NT2/D1 (cell line): Measurements from ENCODE around the gene GABRR2.

Source experiments
- DNase-seq: peaks from one replicate; pipeline ENCODE4 v3.0.0-alpha.2; 2011; ENCODE audit warnings: low read depth, low spot score
- H3K27me3 ChIP-seq: 2 replicates; pipeline ENCODE4 v1.6.0; 2011; ENCODE audit warnings: mild to moderate bottlenecking; ENCODE audit not compliant: insufficient read length, insufficient read depth
- H3K36me3 ChIP-seq: 2 replicates; pipeline ENCODE4 v1.6.1; 2011; ENCODE audit warnings: mild to moderate bottlenecking, low read length, mixed read lengths; ENCODE audit not compliant: insufficient read depth, insufficient read length
- H3K4me1 ChIP-seq: 2 replicates; pipeline ENCODE4 v1.5.1; 2011; ENCODE audit not compliant: insufficient read depth, insufficient read length
- H3K4me3 ChIP-seq: 2 replicates; pipeline ENCODE4 v1.5.1; 2011; ENCODE audit warnings: low read depth; ENCODE audit not compliant: insufficient read length
- H3K9ac ChIP-seq: 2 replicates; pipeline ENCODE4 v1.6.0; 2011; ENCODE audit warnings: low read depth; ENCODE audit not compliant: insufficient read length
- H3K9me3 ChIP-seq: 2 replicates; pipeline ENCODE4 v1.5.1; 2011; ENCODE audit warnings: mild to moderate bottlenecking, low read length; ENCODE audit not compliant: insufficient read depth
- SUZ12 ChIP-seq: IDR thresholded peaks from 2 replicates; pipeline ENCODE4 v1.6.1; 2011; ENCODE audit not compliant: insufficient read length, insufficient read depth; ENCODE audit errors: extremely low read depth
- YY1 ChIP-seq: IDR thresholded peaks from 2 replicates; pipeline ENCODE4 v1.6.1; 2011; ENCODE audit not compliant: insufficient read length, insufficient read depth
- ZNF274 ChIP-seq: IDR thresholded peaks from 2 replicates; pipeline ENCODE4 v1.6.1; 2011; ENCODE audit warnings: mild to moderate bottlenecking, low read depth, low read length

GABRR2 gene

GRCh38 chr6:89217299-89217910 lies 97.7 kb downstream of the GABRR2 start, which contains the start of gene GABRR1:
GABRR1 (minus strand) TSS chr6:89217358; CDS start chr6:89217322, 36 bp downstream.
- no peak within 1 kb of the TSS for H3K9ac ChIP-seq
- no peaks in the 10 kb centered on the region for H3K9me3 ChIP-seq
- no peaks in the 10 kb centered on the region for H3K36me3 ChIP-seq
- H3K27me3 ChIP-seq: no peaks in the 10 kb centered on the region
- no peak for DNase-seq
- H3K4me1 ChIP-seq: no peaks in the 10 kb centered on the region
- no peak within 1 kb of the TSS for H3K4me3 ChIP-seq
- TF ChIP-seq SUZ12: no peak
- TF ChIP-seq ZNF274: no peak
- no peak for TF ChIP-seq YY1

GRCh38 chr6:89216411-89216810 lies 98.7 kb downstream of the GABRR2 start:
- Histone ChIP-seq H3K9ac (no peak overlapping the region), H3K4me1 (no peaks in the 10 kb centered on the region), H3K27me3 (no peaks in the 10 kb centered on the region), H3K36me3 (no peaks in the 10 kb centered on the region), H3K9me3 (no peaks in the 10 kb centered on the region), H3K4me3 (no peak overlapping the region)
- TF ChIP-seq YY1 (no peak), SUZ12 (no peak), ZNF274 (no peak)
- DNase-seq: no peak

- Histone ChIP-seq H3K9me3 (no peaks in the 10 kb centered on the region), H3K36me3 (no peaks in the 10 kb centered on the region), H3K4me1 (no peaks in the 10 kb centered on the region), H3K27me3 (no peaks in the 10 kb centered on the region), H3K9ac (no peak overlapping the region), H3K4me3 (no peak overlapping the region)
- DNase-seq: no peak
- no peak for TF ChIP-seq ZNF274
- no peak for TF ChIP-seq SUZ12
- no peak for TF ChIP-seq YY1
These were observed 99.7 kb downstream of the GABRR2 start for GRCh38 chr6:89215391-89215790.

GRCh38 chr6:89214197-89214596 lies 100.9 kb downstream of the GABRR2 start:
- H3K27me3 ChIP-seq: no peaks in the 10 kb centered on the region
- no peak overlapping the region for H3K4me3 ChIP-seq
- H3K36me3 ChIP-seq: no peaks in the 10 kb centered on the region
- H3K9ac ChIP-seq: no peak overlapping the region
- TF ChIP-seq SUZ12: no peak
- no peaks in the 10 kb centered on the region for H3K9me3 ChIP-seq
- no peak for DNase-seq
- no peaks in the 10 kb centered on the region for H3K4me1 ChIP-seq

- Histone ChIP-seq H3K4me1 (no peaks in the 10 kb centered on the region), H3K4me3 (no peak overlapping the region), H3K36me3 (no peaks in the 10 kb centered on the region), H3K9ac (no peak overlapping the region), H3K27me3 (no peaks in the 10 kb centered on the region), H3K9me3 (no peaks in the 10 kb centered on the region)
- TF ChIP-seq ZNF274 (no peak), SUZ12 (no peak), YY1 (no peak)
- DNase-seq: no peak
These were observed 102.6 kb downstream of the GABRR2 start for GRCh38 chr6:89212472-89212871.

- TF ChIP-seq ZNF274 (no peak), YY1 (no peak), SUZ12 (no peak)
- Histone ChIP-seq H3K9ac (no peak overlapping the region), H3K4me1 (no peaks in the 10 kb centered on the region), H3K4me3 (no peak overlapping the region), H3K9me3 (no peaks in the 10 kb centered on the region), H3K27me3 (no peaks in the 10 kb centered on the region), H3K36me3 (no peaks in the 10 kb centered on the region)
- DNase-seq: no peak
These were observed 105.6 kb downstream of the GABRR2 start for GRCh38 chr6:89209457-89209856.

GRCh38 chr6:89208551-89208950 lies 106.5 kb downstream of the GABRR2 start:
- Histone ChIP-seq H3K9me3 (no peaks in the 10 kb centered on the region), H3K27me3 (no peaks in the 10 kb centered on the region), H3K4me1 (no peaks in the 10 kb centered on the region), H3K36me3 (no peaks in the 10 kb centered on the region), H3K9ac (no peak overlapping the region), H3K4me3 (no peak overlapping the region)
- TF ChIP-seq ZNF274: no peak
- TF ChIP-seq YY1: no peak
- TF ChIP-seq SUZ12: no peak
- DNase-seq: no peak
